ENCODE data around the gene PIEZO1. TPM values are rescaled to one million over a fixed set of nuclear protein-coding genes. Genes with fewer than 3 reads are reported as not detected.
A peak's percentile ranks its signal among the peaks of the same experiment; 100 is the strongest.

PIEZO1 gene
- total RNA-seq, 1 donor from 2014 or later, result 247 TPM

DNA sequence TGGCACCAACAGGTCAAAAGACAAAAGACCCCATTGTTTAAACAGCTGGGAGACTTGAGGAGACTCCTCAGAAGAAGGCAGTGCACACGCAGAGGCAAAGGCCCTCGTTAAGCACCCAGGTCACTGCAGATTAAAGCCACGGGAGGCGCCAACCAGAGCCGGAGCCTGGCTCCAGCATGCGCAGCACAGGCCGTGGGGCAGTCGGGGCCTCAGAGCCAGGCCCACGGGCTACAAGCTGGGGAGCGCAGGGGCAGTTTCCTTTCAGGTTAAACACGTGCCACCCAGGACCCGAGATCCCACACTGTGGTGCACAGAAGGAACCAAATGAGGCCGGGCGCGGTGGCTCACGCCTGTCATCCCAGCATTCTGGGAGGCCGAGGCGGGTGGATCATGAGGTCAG lies 9.2 kb downstream of the PIEZO1 start:
- Mint-ChIP-seq H3K27me3 (ENCODE audit: low read depth, unreplicated experiment) (no peaks in the 10 kb centered on the region), H3K4me1 (ENCODE audit: low read depth, unreplicated experiment) (peaks cover 40% of the 10 kb centered on the region), H3K9me3 (ENCODE audit: unreplicated experiment) (no peaks in the 10 kb centered on the region), H3K27ac (ENCODE audit: unreplicated experiment) (no peak overlapping the region), H3K36me3 (ENCODE audit: low read depth, unreplicated experiment) (peaks cover 2% of the 10 kb centered on the region), H3K4me3 (ENCODE audit: unreplicated experiment) (no peak overlapping the region)
- Histone ChIP-seq H3K4me1 (ENCODE audit: insufficient read depth, low read length) (peaks cover 57% of the 10 kb centered on the region), H3K4me3 (ENCODE audit: insufficient read depth, low read depth, low read length) (no peak overlapping the region), H2AFZ (ENCODE audit: low read depth, low read length) (no peak overlapping the region), H3K79me2 (ENCODE audit: insufficient read depth, low read length) (peaks cover 92% of the 10 kb centered on the region), H3K36me3 (ENCODE audit: insufficient read depth, low read length) (no peaks in the 10 kb centered on the region), H4K20me1 (ENCODE audit: insufficient read depth, low read length) (peaks cover 96% of the 10 kb centered on the region), H3K9ac (ENCODE audit: low read length) (no peak overlapping the region), H3K27me3 (ENCODE audit: insufficient read depth, low read length) (no peaks in the 10 kb centered on the region), H3K27ac (ENCODE audit: low read depth, low read length) (no peak overlapping the region), H3K4me2 (ENCODE audit: low read length) (no peak overlapping the region), H3K9me3 (ENCODE audit: insufficient read depth, low read depth, low read length) (no peaks in the 10 kb centered on the region)
- DNase-seq (ENCODE audit: low read depth) (no peak), FAIRE-seq (no peak)
- no peak for TF ChIP-seq EZH2 (IDR thresholded peaks at IDR 0.05; ENCODE audit: insufficient read depth, low read length)
- TF ChIP-seq, protein P1, sequence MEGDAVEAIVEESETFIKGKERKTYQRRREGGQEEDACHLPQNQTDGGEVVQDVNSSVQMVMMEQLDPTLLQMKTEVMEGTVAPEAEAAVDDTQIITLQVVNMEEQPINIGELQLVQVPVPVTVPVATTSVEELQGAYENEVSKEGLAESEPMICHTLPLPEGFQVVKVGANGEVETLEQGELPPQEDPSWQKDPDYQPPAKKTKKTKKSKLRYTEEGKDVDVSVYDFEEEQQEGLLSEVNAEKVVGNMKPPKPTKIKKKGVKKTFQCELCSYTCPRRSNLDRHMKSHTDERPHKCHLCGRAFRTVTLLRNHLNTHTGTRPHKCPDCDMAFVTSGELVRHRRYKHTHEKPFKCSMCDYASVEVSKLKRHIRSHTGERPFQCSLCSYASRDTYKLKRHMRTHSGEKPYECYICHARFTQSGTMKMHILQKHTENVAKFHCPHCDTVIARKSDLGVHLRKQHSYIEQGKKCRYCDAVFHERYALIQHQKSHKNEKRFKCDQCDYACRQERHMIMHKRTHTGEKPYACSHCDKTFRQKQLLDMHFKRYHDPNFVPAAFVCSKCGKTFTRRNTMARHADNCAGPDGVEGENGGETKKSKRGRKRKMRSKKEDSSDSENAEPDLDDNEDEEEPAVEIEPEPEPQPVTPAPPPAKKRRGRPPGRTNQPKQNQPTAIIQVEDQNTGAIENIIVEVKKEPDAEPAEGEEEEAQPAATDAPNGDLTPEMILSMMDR (IDR thresholded peaks at IDR 0.05; ENCODE audit: insufficient read depth, low read depth, low read length), result no peak

DNA sequence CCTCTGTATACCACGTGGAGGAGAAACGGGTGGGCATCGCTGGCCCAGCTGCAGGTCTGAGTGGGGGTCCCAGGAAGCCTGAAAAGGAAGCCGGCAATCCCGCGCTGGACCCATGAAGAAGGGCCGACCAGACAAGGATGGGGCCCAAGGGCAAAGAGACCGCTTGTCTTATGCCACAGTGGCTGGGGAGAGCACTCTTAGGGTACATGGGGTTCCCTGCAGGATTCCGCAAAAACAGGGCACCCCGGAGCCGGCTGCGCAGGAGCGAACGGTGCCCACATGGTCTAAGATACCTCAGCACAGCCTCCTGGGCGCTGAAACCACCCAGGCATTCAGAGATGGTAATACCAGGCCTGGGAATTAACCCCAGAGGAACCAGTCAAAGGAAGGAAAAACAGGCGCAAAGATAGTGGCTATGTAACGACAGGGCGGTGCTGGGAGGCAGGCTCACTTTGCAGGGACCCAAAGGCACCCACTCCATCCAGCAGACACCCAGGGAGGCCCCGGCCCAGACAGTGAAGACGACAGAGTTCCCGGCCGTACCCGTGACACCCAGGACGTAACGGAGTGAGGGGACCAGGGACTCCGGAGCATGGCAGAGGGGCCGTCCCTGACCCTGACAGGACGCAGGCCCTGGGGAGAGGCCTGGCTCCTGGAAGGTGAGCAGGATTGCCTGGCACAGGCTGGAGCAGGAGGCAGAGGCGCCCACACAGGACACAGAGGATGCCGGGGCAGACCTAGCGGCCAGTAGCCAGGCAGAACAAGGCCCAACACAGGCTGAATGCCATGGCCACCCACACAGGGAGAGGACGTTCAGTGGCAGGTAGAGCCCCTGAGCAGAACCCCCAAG lies 10.3 kb downstream of the PIEZO1 start:
- H3K36me3 ChIP-seq (ENCODE audit: insufficient read depth, low read length), result no peaks in the 10 kb centered on the region
- no peak overlapping the region for H3K4me3 ChIP-seq (ENCODE audit: insufficient read depth, low read depth, low read length)
- H3K27ac ChIP-seq (ENCODE audit: low read depth, low read length), result peak overlapping the region; percentile 52
- H3K4me3 Mint-ChIP-seq (ENCODE audit: unreplicated experiment), result no peak overlapping the region
- no peak overlapping the region for H2AFZ ChIP-seq (ENCODE audit: low read depth, low read length)
- H3K27me3 Mint-ChIP-seq (ENCODE audit: low read depth, unreplicated experiment), result no peaks in the 10 kb centered on the region
- peak overlapping the region; percentile 71 for H3K4me2 ChIP-seq (ENCODE audit: low read length)
- H4K20me1 ChIP-seq (ENCODE audit: insufficient read depth, low read length), result peaks cover 96% of the 10 kb centered on the region
- H3K4me1 Mint-ChIP-seq (ENCODE audit: low read depth, unreplicated experiment), result peaks cover 35% of the 10 kb centered on the region
- TF ChIP-seq, protein P1 (IDR thresholded peaks at IDR 0.05; ENCODE audit: insufficient read depth, low read depth, low read length), result no peak
- TF ChIP-seq EZH2 (IDR thresholded peaks at IDR 0.05; ENCODE audit: insufficient read depth, low read length), result no peak
- H3K9ac ChIP-seq (ENCODE audit: low read length), result no peak overlapping the region
- H3K27ac Mint-ChIP-seq (ENCODE audit: unreplicated experiment), result no peak overlapping the region
- no peaks in the 10 kb centered on the region for H3K27me3 ChIP-seq (ENCODE audit: insufficient read depth, low read length)
- DNase-seq (ENCODE audit: low read depth) (no peak), FAIRE-seq (no peak)
- no peaks in the 10 kb centered on the region for H3K9me3 ChIP-seq (ENCODE audit: insufficient read depth, low read depth, low read length)
- H3K4me1 ChIP-seq (ENCODE audit: insufficient read depth, low read length), result peaks cover 58% of the 10 kb centered on the region
- H3K79me2 ChIP-seq (ENCODE audit: insufficient read depth, low read length), result peaks cover 92% of the 10 kb centered on the region
- H3K36me3 Mint-ChIP-seq (ENCODE audit: low read depth, unreplicated experiment), result peaks cover 2% of the 10 kb centered on the region
- no peaks in the 10 kb centered on the region for H3K9me3 Mint-ChIP-seq (ENCODE audit: unreplicated experiment)

DNA sequence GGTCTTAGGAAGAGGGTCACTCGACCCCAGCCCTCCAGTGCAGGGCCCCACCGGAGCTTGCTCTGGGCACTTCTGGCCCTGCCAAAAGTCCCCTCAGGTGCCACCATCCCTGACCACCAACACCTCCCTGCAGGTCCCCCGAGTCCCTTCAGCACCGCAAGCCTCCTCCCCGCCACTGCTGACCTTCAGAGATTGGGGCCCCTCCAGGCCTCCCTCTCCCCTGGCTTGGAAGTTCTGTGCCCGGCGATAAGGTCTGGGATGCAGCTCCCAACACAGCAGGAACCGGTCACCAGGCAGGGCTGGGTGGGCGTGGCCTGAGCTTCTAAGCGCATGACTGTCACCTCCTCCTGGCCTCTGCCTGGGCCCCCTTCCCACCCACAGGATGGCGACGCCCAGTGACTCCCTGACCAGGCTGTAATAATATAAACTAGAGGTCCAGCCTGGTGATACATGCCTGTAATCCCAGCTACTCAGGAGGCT lies 11.2 kb downstream of the PIEZO1 start:
- Histone ChIP-seq H3K4me2 (ENCODE audit: low read length) (peak overlapping the region; percentile 71), H3K27me3 (ENCODE audit: insufficient read depth, low read length) (no peaks in the 10 kb centered on the region), H3K79me2 (ENCODE audit: insufficient read depth, low read length) (peaks cover 92% of the 10 kb centered on the region), H3K4me3 (ENCODE audit: insufficient read depth, low read depth, low read length) (no peak overlapping the region), H4K20me1 (ENCODE audit: insufficient read depth, low read length) (peaks cover 96% of the 10 kb centered on the region), H3K9ac (ENCODE audit: low read length) (peak overlapping the region; percentile 63), H3K36me3 (ENCODE audit: insufficient read depth, low read length) (no peaks in the 10 kb centered on the region), H3K27ac (ENCODE audit: low read depth, low read length) (peak overlapping the region; percentile 64), H2AFZ (ENCODE audit: low read depth, low read length) (no peak overlapping the region), H3K4me1 (ENCODE audit: insufficient read depth, low read length) (peaks cover 58% of the 10 kb centered on the region), H3K9me3 (ENCODE audit: insufficient read depth, low read depth, low read length) (no peaks in the 10 kb centered on the region)
- FAIRE-seq (no peak), DNase-seq (ENCODE audit: low read depth) (peak; percentile 52)
- no peak overlapping the region for H3K4me3 Mint-ChIP-seq (ENCODE audit: unreplicated experiment)
- no peaks in the 10 kb centered on the region for H3K27me3 Mint-ChIP-seq (ENCODE audit: low read depth, unreplicated experiment)
- peaks cover 38% of the 10 kb centered on the region for H3K4me1 Mint-ChIP-seq (ENCODE audit: low read depth, unreplicated experiment)
- peaks cover 2% of the 10 kb centered on the region for H3K36me3 Mint-ChIP-seq (ENCODE audit: low read depth, unreplicated experiment)
- no peaks in the 10 kb centered on the region for H3K9me3 Mint-ChIP-seq (ENCODE audit: unreplicated experiment)
- H3K27ac Mint-ChIP-seq (ENCODE audit: unreplicated experiment), result no peak overlapping the region
- no peak for TF ChIP-seq EZH2 (IDR thresholded peaks at IDR 0.05; ENCODE audit: insufficient read depth, low read length)
- TF ChIP-seq, protein P1 (IDR thresholded peaks at IDR 0.05; ENCODE audit: insufficient read depth, low read depth, low read length), result no peak

Measured in astrocyte (in vitro differentiated cells and primary cell).